HCT116 (cell line): ENCODE results near the gene LRP1B. TPM values are rescaled to one million over a fixed set of nuclear protein-coding genes. Genes with fewer than 3 reads are reported as not detected.

ENCODE experiments used
- ATAC-seq: fragments of 200-7000 bp; cut with Tn5 transposase; 2 replicates; pipeline ENCODE4 v1.9.1; 2020; ENCODE audit warnings: mild to moderate bottlenecking, moderate library complexity
- BruUV-seq: library from RNA; stranded (reverse); fragments of 400-500 nt; replicated peaks from 2 replicates; lab custom pipeline; 2021; lab: Mats Ljungman, UMichigan
- CTCF ChIA-PET: fragments of 300-600 bp; sonication (Branson Sonifier 250); formaldehyde crosslinking; loops from one replicate; lab custom pipeline; 2021; ENCODE audit warnings: antibody characterized with exemption; lab: Charles Lee
- POLR2A ChIA-PET: fragments of 300-600, 350-600 bp; sonication (Branson Sonifier 250); formaldehyde crosslinking; loops from one replicate; lab custom pipeline; 2021; ENCODE audit warnings: antibody characterized with exemption; lab: Charles Lee
- RAD21 ChIA-PET, 2 experiments: fragments of 300-600 bp; sonication (Branson Sonifier 250); formaldehyde crosslinking; loops; one replicate each; lab custom pipeline; 2023; ENCODE audit warnings: low total read pairs in 2 of 2; ENCODE audit not compliant: uncharacterized antibody in 2 of 2, unreplicated experiment in 2 of 2, low non-redundant PET in 1 of 2; lab: Charles Lee
- DNase-seq: peaks from one replicate; pipeline ENCODE4 v3.0.0-alpha.2; 2010; ENCODE audit warnings: low read depth, low spot score
- H2AFZ ChIP-seq: fragments of 200-600 bp; shearing (Covaris generic), sonication (generic); 2 replicates; pipeline ENCODE4 v1.6.1; 2017; ENCODE audit warnings: low read depth, mixed run types, mixed read lengths, antibody characterized with exemption, low read length; ENCODE audit not compliant: poor library complexity, severe bottlenecking
- H3K27ac ChIP-seq: 2 replicates; pipeline ENCODE4 v1.5.1; 2012; ENCODE audit warnings: low read depth, low read length
- H3K27me3 ChIP-seq: fragments of 200-600 bp; sonication (generic); 2 replicates; pipeline ENCODE4 v1.6.1; 2016; ENCODE audit warnings: mixed run types, low read length, mixed read lengths; ENCODE audit not compliant: insufficient read depth
- H3K36me3 ChIP-seq, 2 experiments: fragments of 200-500 bp in 1 of 2; fragments of 200-600 bp in 1 of 2; sonication (Bioruptor generic) in 1 of 2; sonication (generic) in 1 of 2; 2 replicates each; pipeline versions ENCODE4 v1.5.1 to v1.6.1; 2014 to 2016; ENCODE audit warnings: low read length in 2 of 2, inconsistent platforms in 1 of 2, mixed read lengths in 1 of 2, mixed run types in 1 of 2; ENCODE audit not compliant: insufficient read depth in 2 of 2, control insufficient read depth in 1 of 2
- H3K4me1 ChIP-seq, 2 experiments: fragments of 200-600 bp in 1 of 2; sonication (generic) in 1 of 2; 2 replicates each; pipeline versions ENCODE4 v1.5.1 to v1.6.1; 2012 to 2017; ENCODE audit warnings: low read length in 2 of 2, inconsistent platforms in 1 of 2, mild to moderate bottlenecking in 1 of 2, mixed read lengths in 1 of 2, mixed run types in 1 of 2, moderate library complexity in 1 of 2; ENCODE audit not compliant: insufficient read depth in 2 of 2, control insufficient read depth in 1 of 2
- H3K4me2 ChIP-seq: fragments of 200-600 bp; sonication (generic); 2 replicates; pipeline ENCODE4 v1.6.1; 2017; ENCODE audit warnings: mixed run types, low read length, mixed read lengths
- H3K4me3 ChIP-seq, 2 experiments: fragments of 200-600 bp in 1 of 2; sonication (generic) in 1 of 2; replicated peaks in 1 of 2; 2 replicates each; pipeline ENCODE4 v1.5.1; 2011 to 2016; ENCODE audit warnings: low read length in 2 of 2, control low read depth in 1 of 2, low read depth in 1 of 2, mild to moderate bottlenecking in 1 of 2, mixed read lengths in 1 of 2, mixed run types in 1 of 2
- H3K79me2 ChIP-seq: fragments of 200-600 bp; sonication (generic); 2 replicates; pipeline ENCODE4 v1.6.1; 2017; ENCODE audit warnings: mild to moderate bottlenecking, mixed run types, low read length, moderate library complexity, mixed read lengths; ENCODE audit not compliant: insufficient read depth
- H3K9ac ChIP-seq: fragments of 200-600 bp; sonication (generic); 2 replicates; pipeline ENCODE4 v1.6.1; 2016; ENCODE audit warnings: low read length, mixed read lengths
- H3K9me2 ChIP-seq: fragments of 200-600 bp; sonication (generic), shearing (Covaris generic); 2 replicates; pipeline ENCODE4 v1.6.1; 2017; ENCODE audit warnings: mixed run types, mild to moderate bottlenecking, moderate library complexity; ENCODE audit not compliant: insufficient read depth
- H3K9me3 ChIP-seq, 2 experiments: fragments of 200-500 bp in 1 of 2; fragments of 200-600 bp in 1 of 2; sonication (Bioruptor generic) in 1 of 2; sonication (generic) in 1 of 2; 2 replicates each; pipeline ENCODE4 v1.6.1; 2014 to 2017; ENCODE audit warnings: low read length in 2 of 2, mixed read lengths in 2 of 2, inconsistent platforms in 1 of 2, low read depth in 1 of 2, mild to moderate bottlenecking in 1 of 2, mixed run types in 1 of 2, moderate library complexity in 1 of 2; ENCODE audit not compliant: control insufficient read depth in 1 of 2, insufficient read depth in 1 of 2
- H4K20me1 ChIP-seq: fragments of 200-600 bp; sonication (generic), shearing (Covaris generic); 2 replicates; pipeline ENCODE4 v1.6.1; 2017; ENCODE audit warnings: mixed run types, mild to moderate bottlenecking, moderate library complexity; ENCODE audit not compliant: insufficient read depth
- CEBPB ChIP-seq: IDR thresholded peaks from 2 replicates; pipeline ENCODE4 v1.6.1; 2012; ENCODE audit warnings: low read depth
- CTCF ChIP-seq, 3 experiments: fragments of 200-600 bp in 1 of 3; sonication (generic) in 1 of 3; IDR thresholded peaks in 2 of 3; conservative IDR thresholded peaks in 1 of 3; 2 replicates each; pipeline ENCODE4 v1.5.1; 2012 to 2017; ENCODE audit warnings: low read depth in 2 of 3, low read length in 2 of 3, antibody characterized with exemption in 1 of 3, borderline replicate concordance in 1 of 3, control low read depth in 1 of 3, mild to moderate bottlenecking in 1 of 3, mixed read lengths in 1 of 3, mixed run types in 1 of 3, moderate library complexity in 1 of 3; ENCODE audit not compliant: insufficient read depth in 1 of 3
- EZH2phosphoT487 ChIP-seq: fragments of 200-600 bp; IDR thresholded peaks from 2 replicates; pipeline ENCODE4 v1.6.1; 2018; ENCODE audit warnings: antibody characterized with exemption, borderline replicate concordance
- FOSL1 ChIP-seq: IDR thresholded peaks from 2 replicates; pipeline ENCODE4 v1.6.1; 2012; ENCODE audit warnings: low read depth
- JUND ChIP-seq: IDR thresholded peaks from 2 replicates; pipeline ENCODE4 v1.6.1; 2012
- POLR2A ChIP-seq: IDR thresholded peaks from 2 replicates; pipeline ENCODE4 v1.7.0; 2011; ENCODE audit warnings: borderline replicate concordance; ENCODE audit not compliant: insufficient read depth, insufficient read length; ENCODE audit errors: extremely low read depth
- POLR2AphosphoS5 ChIP-seq: IDR thresholded peaks from 2 replicates; pipeline ENCODE4 v1.6.1; 2011; ENCODE audit warnings: mild to moderate bottlenecking, low read depth, low read length, moderate library complexity
- RAD21 ChIP-seq: IDR thresholded peaks from 2 replicates; pipeline ENCODE4 v1.6.1; 2012; ENCODE audit warnings: low read depth, mild to moderate bottlenecking
- SIN3A ChIP-seq: IDR thresholded peaks from 2 replicates; pipeline ENCODE4 v1.6.1; 2012; ENCODE audit warnings: low read depth
- SP1 ChIP-seq: IDR thresholded peaks from 2 replicates; pipeline ENCODE4 v1.6.1; 2012; ENCODE audit warnings: low read depth
- SRF ChIP-seq: IDR thresholded peaks from 2 replicates; pipeline ENCODE4 v1.6.1; 2012; ENCODE audit warnings: low read depth
- TCF7L2 ChIP-seq: IDR thresholded peaks from 2 replicates; pipeline ENCODE4 v1.7.0; 2011; ENCODE audit warnings: borderline replicate concordance, inconsistent platforms; ENCODE audit not compliant: insufficient read depth, insufficient read length; ENCODE audit errors: extremely low read depth
- YY1 ChIP-seq: IDR thresholded peaks from 2 replicates; pipeline ENCODE4 v1.6.1; 2011; ENCODE audit warnings: low read length, low read depth, moderate library complexity, mild to moderate bottlenecking; ENCODE audit not compliant: insufficient replicate concordance; ENCODE audit errors: extremely low read depth
- ZBTB33 ChIP-seq: IDR thresholded peaks from 2 replicates; pipeline ENCODE4 v1.6.1; 2011; ENCODE audit warnings: mild to moderate bottlenecking, low read length, moderate library complexity; ENCODE audit not compliant: insufficient replicate concordance; ENCODE audit errors: extremely low read depth
- ZNF274 ChIP-seq: fragments of 200-500 bp; sonication (Bioruptor generic); IDR thresholded peaks from 2 replicates; pipeline ENCODE4 v1.6.1; 2014; ENCODE audit warnings: mild to moderate bottlenecking, low read depth, low read length, inconsistent platforms
- intact Hi-C: fragments of 100-400 bp; cut with micrococcal nuclease; formaldehyde crosslinking; loops from 2 replicates; pipeline ENCODE4 v1.10.0; 2022
- total RNA-seq: library from RNA; stranded (reverse); gene quantifications from one replicate; pipeline ENCODE4 v1.2.1, GENCODE V29; 2021; ENCODE audit not compliant: unreplicated experiment

LRP1B gene
- total RNA-seq, 1 experiment from 2014 or later = 0.34 TPM

GRCh38 chr2:141611981-141612380 is 518.8 kb downstream of the LRP1B start:
- Histone ChIP-seq H3K4me1 (no peaks in the 10 kb centered on the region), H3K9me3 (no peaks in the 10 kb centered on the region), H3K27me3 (no peaks in the 10 kb centered on the region), H3K79me2 (no peaks in the 10 kb centered on the region), H3K4me2 (no peak overlapping the region), H3K9ac (no peak overlapping the region), H3K36me3 (no peaks in the 10 kb centered on the region), H3K4me3 (no peak overlapping the region), H3K27ac (no peak overlapping the region), H2AFZ (no peak overlapping the region), H3K9me2 (no peaks in the 10 kb centered on the region), H4K20me1 (no peaks in the 10 kb centered on the region)
- intact Hi-C loops = no loop called here
- RAD21 ChIA-PET = no interaction called here
- TF ChIP-seq RAD21 (no peak), EZH2phosphoT487 (no peak), ZBTB33 (no peak), POLR2A (no peak)
- POLR2A ChIA-PET = no interaction called here
- DNase-seq (no peak), ATAC-seq (no peak)
- no TSS peak for BruUV-seq
- CTCF ChIA-PET = no interaction called here

GRCh38 chr2:141611176-141611571 is 519.6 kb downstream of the LRP1B start:
- no TSS peak for BruUV-seq

More at GRCh38 chr2:141611176-141611571, 519.6 kb downstream of the LRP1B start:
- Histone ChIP-seq H4K20me1 (no peaks in the 10 kb centered on the region), H2AFZ (no peak overlapping the region), H3K9me2 (no peaks in the 10 kb centered on the region), H3K27ac (no peak overlapping the region), H3K9me3 (no peaks in the 10 kb centered on the region), H3K27me3 (no peaks in the 10 kb centered on the region), H3K36me3 (no peaks in the 10 kb centered on the region), H3K9ac (no peak overlapping the region), H3K79me2 (no peaks in the 10 kb centered on the region), H3K4me3 (no peak overlapping the region), H3K4me1 (no peaks in the 10 kb centered on the region), H3K4me2 (no peak overlapping the region)
- ChIA-PET CTCF (no interaction called here), RAD21 (no interaction called here), POLR2A (no interaction called here)
- TF ChIP-seq POLR2AphosphoS5 (no peak), RAD21 (no peak), ZNF274 (no peak), SRF (no peak), EZH2phosphoT487 (no peak), POLR2A (no peak), SP1 (no peak), SIN3A (no peak), YY1 (no peak), TCF7L2 (no peak), CTCF (IDR thresholded peaks at IDR 0.05 in 2 of 3, conservative IDR thresholded peaks at IDR 0.05 in 1 of 3; ENCODE audit: borderline replicate concordance in 1 of 3, insufficient read depth in 1 of 3, low read depth in 2 of 3, low read length in 2 of 3) (no peak), JUND (no peak), CEBPB (no peak), FOSL1 (no peak)
- no peak for DNase-seq
- ATAC-seq = no peak
- intact Hi-C loops = no loop called here
